ENCODE measurements around the gene ZC3HAV1. TPM values are rescaled to one million over a fixed set of nuclear protein-coding genes. Genes with fewer than 3 reads are reported as not detected.

The ZC3HAV1 gene
- total and polyA plus RNA-seq, 9 of the 15 experiments (the other 6 are each of a cell fraction or from before 2014, with no cell fraction given) = 11.9 to 40.5 (median 23.9) TPM

GRCh38 chr7:139032473-139032872 lies 77.0 kb downstream of the ZC3HAV1 start (continued):
- TF ChIP-seq CREB3 (tag; conservative IDR thresholded peaks at IDR 0.05; ENCODE audit: low read depth) (no peak), E2F4 (CRISPR knock-in tag; IDR thresholded peaks at IDR 0.05; ENCODE audit: low read depth) (no peak)

GRCh38 chr7:139029353-139029752 lies 80.2 kb downstream of the ZC3HAV1 start:
- Histone ChIP-seq H3K79me2 (ENCODE audit: control insufficient read depth, insufficient read depth, low read length) (no peaks in the 10 kb centered on the region), H3K9me1 (ENCODE audit: control insufficient read depth, insufficient read depth, low read length) (no peaks in the 10 kb centered on the region), H3K27me3 (ENCODE audit: control insufficient read depth in 2 of 2, insufficient read depth in 2 of 2, low read length in 2 of 2) (no peaks in the 10 kb centered on the region; a peak in 1 of 5 replicates), H2AFZ (ENCODE audit: low read depth, low read length) (no peak overlapping the region), H3K36me3 (ENCODE audit: control insufficient read depth, insufficient read depth, low read length) (no peaks in the 10 kb centered on the region), H3K9me3 (replicated peaks; ENCODE audit: control insufficient read depth, insufficient read depth, low read depth, low read length) (no peaks in the 10 kb centered on the region), H4K20me1 (replicated peaks; ENCODE audit: control insufficient read depth, insufficient read depth, low read length) (no peaks in the 10 kb centered on the region), H3K4me3 (no peak overlapping the region), H3K9ac (ENCODE audit: insufficient read depth in 1 of 2, low read depth in 2 of 2, low read length in 2 of 2) (no peak overlapping the region), H3K4me1 (replicated peaks in 1 of 2; ENCODE audit: control insufficient read depth in 2 of 2, insufficient read depth in 2 of 2, low read length in 2 of 2) (peaks cover 0 to 5% of the 10 kb centered on the region in 2 experiments; a peak in 1 of 5 replicates), H3K27ac (ENCODE audit: extremely low read depth, low read depth, low read length) (no peak overlapping the region), H3K4me2 (ENCODE audit: insufficient read depth, low read length) (no peak overlapping the region)
- ATAC-seq = no peak
- DNase-seq (ENCODE audit: extremely low read depth in 1 of 4, low spot score in 3 of 4) = no peak
- FAIRE-seq = no peak
- no TSS peak for BruUV-seq (replicated peaks)
- intact Hi-C loops (cut with micrococcal nuclease) = no loop called here
- CTCF ChIA-PET (ENCODE audit: low intra/inter-chr PET ratio) = no interaction called here
- 9% methylated on average over 3 of the region's 3 CpGs for WGBS (ENCODE audit: insufficient coverage, low coverage, missing lambda C conversion rate)
- in situ Hi-C loops (cut with MboI) = no loop called here
- POLR2A ChIA-PET = interaction anchor here (0.8 to 1.1 kb wide), 3 partner anchors 9 to 22 kb away, joined by 3 to 6 read pairs (median 5); no protein-coding TSS in a partner anchor
- TF ChIP-seq E4F1 (CRISPR knock-in tag; IDR thresholded peaks at IDR 0.05; ENCODE audit: borderline replicate concordance) = no peak
- no peak for TF ChIP-seq EGR1 (conservative IDR thresholded peaks at IDR 0.05)
- TF ChIP-seq ERF (CRISPR knock-in tag; IDR thresholded peaks at IDR 0.05) = no peak
- no peak for TF ChIP-seq PATZ1 (CRISPR knock-in tag; IDR thresholded peaks at IDR 0.05; ENCODE audit: borderline replicate concordance)
- no peak for TF ChIP-seq ZC3H8 (IDR thresholded peaks at IDR 0.05)
- no peak for TF ChIP-seq NKRF (IDR thresholded peaks at IDR 0.05; ENCODE audit: borderline replicate concordance)
- no peak for TF ChIP-seq ATF1 (CRISPR knock-in tag; IDR thresholded peaks at IDR 0.05)
- TF ChIP-seq ATF1 (tag; IDR thresholded peaks at IDR 0.05) = no peak

Measured in K562 (cell line).